Measurements from ENCODE around the gene ENTPD6.

ENTPD6 gene

GRCh38 chr20:25191051-25191450 lies 4.5 kb upstream of the ENTPD6 start:
- H3K4me1 ChIP-seq (ENCODE audit: control insufficient read depth, insufficient read depth, low read length, poor library complexity, severe bottlenecking) = no peaks in the 10 kb centered on the region
- H3K36me3 ChIP-seq (ENCODE audit: control insufficient read depth, insufficient read depth, low read length) = no peaks in the 10 kb centered on the region
- H3K9me3 ChIP-seq (ENCODE audit: control insufficient read depth, low read length) = peaks cover 4% of the 10 kb centered on the region
- 86 to 100% methylated on average over 1 of the region's 1 CpG for WGBS, 2 experiments (ENCODE audit: insufficient coverage in 2 of 2)
- no peak overlapping the region for H3K4me3 ChIP-seq (ENCODE audit: extremely low read depth, insufficient read depth, low read length, poor library complexity, severe bottlenecking)
- H3K27ac ChIP-seq (ENCODE audit: low read depth, low read length, severe bottlenecking) = no peak overlapping the region

DNA sequence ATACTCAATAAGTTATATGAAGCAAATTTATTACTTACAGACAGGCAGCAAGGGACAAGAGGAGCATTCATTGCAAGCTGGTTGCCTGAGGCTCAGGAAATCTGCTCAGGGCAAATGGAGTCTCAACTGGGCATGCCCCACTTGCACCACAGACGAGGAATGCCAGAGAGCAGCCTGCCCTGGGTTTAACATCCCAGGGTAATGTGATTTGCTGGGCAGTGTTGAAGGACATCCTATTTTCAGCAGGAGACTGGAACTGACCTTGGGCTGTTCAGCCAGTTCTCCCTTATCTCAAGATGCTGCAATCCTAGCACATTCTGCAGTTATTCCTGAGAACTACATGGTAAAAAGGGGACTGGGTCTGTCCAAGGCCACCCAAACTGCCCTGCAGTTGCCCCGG lies 3.8 kb upstream of the ENTPD6 start:
- WGBS, 2 experiments (ENCODE audit: insufficient coverage in 2 of 2) = 85 to 90% methylated on average over 2 of the region's 2 CpGs
- Histone ChIP-seq H3K9me3 (ENCODE audit: control insufficient read depth, low read length) (peaks cover under 1% of the 10 kb centered on the region), H3K4me1 (ENCODE audit: control insufficient read depth, insufficient read depth, low read length, poor library complexity, severe bottlenecking) (no peaks in the 10 kb centered on the region), H3K27ac (ENCODE audit: low read depth, low read length, severe bottlenecking) (no peak overlapping the region), H3K4me3 (ENCODE audit: extremely low read depth, insufficient read depth, low read length, poor library complexity, severe bottlenecking) (no peak overlapping the region), H3K36me3 (ENCODE audit: control insufficient read depth, insufficient read depth, low read length) (no peaks in the 10 kb centered on the region)

DNA sequence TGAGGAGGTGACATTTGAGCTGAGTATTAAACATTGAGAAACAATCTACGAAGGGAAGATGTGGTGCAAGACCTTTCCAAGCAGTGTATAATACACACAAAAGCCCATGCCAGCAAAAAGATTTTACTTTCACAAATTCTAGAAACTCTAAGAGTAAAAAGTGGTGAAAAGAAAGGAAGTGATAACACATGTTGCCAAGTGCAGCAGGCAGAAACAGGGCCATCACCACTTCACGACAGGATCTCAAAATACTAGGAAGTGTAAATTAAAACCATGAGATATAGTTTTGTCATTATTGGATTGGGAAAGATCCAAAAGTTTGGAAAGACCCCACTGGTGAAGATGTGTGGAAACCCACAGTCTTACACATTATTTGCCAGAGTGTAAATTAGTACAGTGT lies 1.7 kb upstream of the ENTPD6 start:
- H3K36me3 ChIP-seq (ENCODE audit: control insufficient read depth, insufficient read depth, low read length) = peaks cover 10% of the 10 kb centered on the region
- no peak overlapping the region for H3K4me3 ChIP-seq (ENCODE audit: extremely low read depth, insufficient read depth, low read length, poor library complexity, severe bottlenecking)
- no peaks in the 10 kb centered on the region for H3K4me1 ChIP-seq (ENCODE audit: control insufficient read depth, insufficient read depth, low read length, poor library complexity, severe bottlenecking)
- 100% methylated on average over 1 of the region's 2 CpGs for WGBS, 2 experiments (ENCODE audit: insufficient coverage in 2 of 2)
- no peaks in the 10 kb centered on the region for H3K9me3 ChIP-seq (ENCODE audit: control insufficient read depth, low read length)
- H3K27ac ChIP-seq (ENCODE audit: low read depth, low read length, severe bottlenecking) = no peak overlapping the region

DNA sequence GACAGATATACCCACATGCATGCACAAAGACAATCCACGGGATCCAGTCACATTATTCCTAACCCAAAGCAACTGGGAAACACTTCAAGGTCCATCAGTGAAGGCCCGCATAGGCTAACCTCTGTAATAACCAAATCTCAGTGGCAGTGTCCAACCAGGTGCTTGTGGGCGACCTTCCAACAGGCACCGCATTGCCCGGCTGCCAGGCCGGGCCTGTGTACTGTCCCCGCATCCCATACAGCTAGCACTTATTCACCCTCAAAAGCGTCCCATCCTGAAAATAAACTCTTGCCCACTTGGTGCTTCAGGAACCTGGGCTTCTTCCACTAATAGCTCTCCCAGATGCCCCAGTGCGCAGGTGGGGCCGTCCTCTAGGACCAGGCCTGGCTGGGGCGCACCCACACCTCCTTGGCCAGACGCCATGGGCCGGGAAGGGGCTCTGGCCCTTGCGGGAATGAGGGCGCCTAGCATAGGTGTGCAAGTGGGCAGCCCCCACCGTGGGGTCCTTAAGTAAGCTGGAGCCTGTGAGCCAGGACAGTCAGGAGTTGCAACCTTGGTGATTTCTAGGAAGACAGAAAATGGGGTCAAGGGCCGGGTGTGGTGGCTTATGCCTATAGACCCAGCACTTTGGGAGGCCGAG lies 1.1 kb upstream of the ENTPD6 start:
- WGBS, 2 experiments (ENCODE audit: insufficient coverage in 2 of 2) = 93 to 96% methylated on average over 14 to 18 of the region's 18 CpGs
- H3K4me1 ChIP-seq (ENCODE audit: control insufficient read depth, insufficient read depth, low read length, poor library complexity, severe bottlenecking) = no peaks in the 10 kb centered on the region
- H3K36me3 ChIP-seq (ENCODE audit: control insufficient read depth, insufficient read depth, low read length) = peaks cover 10% of the 10 kb centered on the region
- H3K9me3 ChIP-seq (ENCODE audit: control insufficient read depth, low read length) = no peaks in the 10 kb centered on the region
- no peak overlapping the region for H3K27ac ChIP-seq (ENCODE audit: low read depth, low read length, severe bottlenecking)
- H3K4me3 ChIP-seq (ENCODE audit: extremely low read depth, insufficient read depth, low read length, poor library complexity, severe bottlenecking) = no peak overlapping the region

DNA sequence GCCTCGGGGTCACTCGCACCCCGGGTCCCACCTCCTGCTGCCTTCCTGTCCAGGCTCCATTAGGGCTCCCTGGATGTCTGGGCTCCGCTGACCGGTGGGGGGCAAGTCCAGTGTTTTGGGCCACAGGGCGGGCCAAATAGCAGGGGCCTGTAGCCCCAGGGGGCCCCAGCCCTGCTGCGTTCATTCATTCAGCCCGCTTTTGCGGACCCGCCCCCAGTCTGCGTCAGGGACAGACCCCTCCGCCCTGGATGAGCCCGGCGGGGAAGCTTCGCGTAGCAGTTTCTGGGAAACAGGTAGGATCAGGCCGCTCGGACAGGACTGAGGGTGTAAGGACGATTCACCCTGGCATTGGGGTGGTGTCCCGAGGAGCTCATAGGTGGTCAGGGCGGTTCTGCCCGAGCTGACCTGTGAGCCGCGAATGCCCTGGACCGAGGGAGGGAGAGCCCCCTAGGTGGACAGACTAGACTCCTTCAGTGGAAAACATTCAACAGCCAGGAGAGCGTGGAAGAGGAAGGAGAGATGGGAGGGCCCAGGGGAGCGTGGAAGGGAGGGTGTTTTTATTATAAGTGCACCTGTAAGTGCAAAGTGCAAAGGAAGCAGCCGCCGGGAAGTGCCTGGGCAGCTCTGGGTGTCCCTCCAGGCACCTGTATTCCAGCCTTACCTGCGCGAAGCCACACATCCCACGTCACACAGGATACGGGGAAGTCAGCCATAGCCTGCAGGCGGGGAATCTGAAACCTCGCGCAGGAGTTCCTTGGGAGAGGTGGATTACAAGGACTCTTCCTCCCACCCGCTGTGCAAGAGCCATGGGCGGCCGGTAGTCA lies 662 bp downstream of the ENTPD6 start:
- H3K27ac ChIP-seq (ENCODE audit: low read depth, low read length, severe bottlenecking) = peak overlapping the region; percentile 23
- WGBS, 2 experiments (ENCODE audit: insufficient coverage in 2 of 2) = 1 to 4% methylated on average over 28 to 37 of the region's 39 CpGs
- H3K36me3 ChIP-seq (ENCODE audit: control insufficient read depth, insufficient read depth, low read length) = peaks cover 10% of the 10 kb centered on the region
- no peaks in the 10 kb centered on the region for H3K4me1 ChIP-seq (ENCODE audit: control insufficient read depth, insufficient read depth, low read length, poor library complexity, severe bottlenecking)
- H3K9me3 ChIP-seq (ENCODE audit: control insufficient read depth, low read length) = no peaks in the 10 kb centered on the region
- H3K4me3 ChIP-seq (ENCODE audit: extremely low read depth, insufficient read depth, low read length, poor library complexity, severe bottlenecking) = peak overlapping the region; percentile 91

- 32 to 33% methylated on average over 6 to 9 of the region's 9 CpGs for WGBS, 2 experiments (ENCODE audit: insufficient coverage in 2 of 2)
- Histone ChIP-seq H3K27ac (ENCODE audit: low read depth, low read length, severe bottlenecking) (no peak overlapping the region), H3K9me3 (ENCODE audit: control insufficient read depth, low read length) (no peaks in the 10 kb centered on the region), H3K4me3 (ENCODE audit: extremely low read depth, insufficient read depth, low read length, poor library complexity, severe bottlenecking) (peak overlapping the region; percentile 91), H3K4me1 (ENCODE audit: control insufficient read depth, insufficient read depth, low read length, poor library complexity, severe bottlenecking) (no peaks in the 10 kb centered on the region), H3K36me3 (ENCODE audit: control insufficient read depth, insufficient read depth, low read length) (peaks cover 10% of the 10 kb centered on the region)
Observed at GRCh38 chr20:25196786-25197120, 1.2 kb downstream of the ENTPD6 start.

DNA sequence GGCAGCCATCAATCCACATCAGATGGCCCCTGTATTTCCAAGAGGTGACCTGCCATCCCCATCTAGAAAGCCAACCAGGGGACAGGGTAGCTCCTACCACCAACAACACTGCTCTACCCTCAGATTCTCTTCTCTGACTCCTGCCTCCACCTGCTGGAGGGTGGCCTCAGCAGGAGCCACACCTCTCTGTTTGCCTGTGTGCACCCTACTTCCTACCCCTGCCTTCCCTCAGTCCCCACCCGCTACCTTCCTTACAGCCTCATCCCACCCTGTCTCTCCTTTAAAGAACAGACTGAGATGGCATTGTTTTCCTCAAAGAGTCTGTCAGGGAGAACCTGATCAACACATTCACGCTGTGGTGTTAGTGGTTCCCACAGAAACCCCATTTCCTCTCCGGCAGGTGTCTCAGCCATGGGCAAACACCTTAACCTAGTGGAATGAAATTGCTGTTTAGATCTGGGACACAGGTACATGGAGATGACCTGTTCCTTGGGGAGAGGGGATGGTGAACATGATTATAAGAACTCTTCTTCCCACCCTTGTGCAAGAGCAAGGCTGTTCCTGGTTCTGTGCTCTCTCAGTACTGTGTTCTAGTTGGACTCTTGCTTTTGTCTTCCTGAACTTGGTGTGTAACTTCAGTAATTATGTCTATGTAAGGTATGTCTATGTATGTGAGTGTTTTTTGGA lies 1.8 kb downstream of the ENTPD6 start:
- Histone ChIP-seq H3K27ac (ENCODE audit: low read depth, low read length, severe bottlenecking) (no peak overlapping the region), H3K36me3 (ENCODE audit: control insufficient read depth, insufficient read depth, low read length) (peaks cover 10% of the 10 kb centered on the region), H3K4me1 (ENCODE audit: control insufficient read depth, insufficient read depth, low read length, poor library complexity, severe bottlenecking) (no peaks in the 10 kb centered on the region), H3K9me3 (ENCODE audit: control insufficient read depth, low read length) (no peaks in the 10 kb centered on the region), H3K4me3 (ENCODE audit: extremely low read depth, insufficient read depth, low read length, poor library complexity, severe bottlenecking) (no peak overlapping the region)
- 87 to 96% methylated on average over 3 of the region's 3 CpGs for WGBS, 2 experiments (ENCODE audit: insufficient coverage in 2 of 2)

- Histone ChIP-seq H3K4me3 (ENCODE audit: extremely low read depth, insufficient read depth, low read length, poor library complexity, severe bottlenecking) (no peak overlapping the region), H3K36me3 (ENCODE audit: control insufficient read depth, insufficient read depth, low read length) (peaks cover 10% of the 10 kb centered on the region), H3K9me3 (ENCODE audit: control insufficient read depth, low read length) (no peaks in the 10 kb centered on the region), H3K27ac (ENCODE audit: low read depth, low read length, severe bottlenecking) (no peak overlapping the region), H3K4me1 (ENCODE audit: control insufficient read depth, insufficient read depth, low read length, poor library complexity, severe bottlenecking) (no peaks in the 10 kb centered on the region)
- 77 to 100% methylated on average over 3 of the region's 3 CpGs for WGBS, 2 experiments (ENCODE audit: insufficient coverage in 2 of 2)
Observed at GRCh38 chr20:25197870-25198190, 2.3 kb downstream of the ENTPD6 start.

DNA sequence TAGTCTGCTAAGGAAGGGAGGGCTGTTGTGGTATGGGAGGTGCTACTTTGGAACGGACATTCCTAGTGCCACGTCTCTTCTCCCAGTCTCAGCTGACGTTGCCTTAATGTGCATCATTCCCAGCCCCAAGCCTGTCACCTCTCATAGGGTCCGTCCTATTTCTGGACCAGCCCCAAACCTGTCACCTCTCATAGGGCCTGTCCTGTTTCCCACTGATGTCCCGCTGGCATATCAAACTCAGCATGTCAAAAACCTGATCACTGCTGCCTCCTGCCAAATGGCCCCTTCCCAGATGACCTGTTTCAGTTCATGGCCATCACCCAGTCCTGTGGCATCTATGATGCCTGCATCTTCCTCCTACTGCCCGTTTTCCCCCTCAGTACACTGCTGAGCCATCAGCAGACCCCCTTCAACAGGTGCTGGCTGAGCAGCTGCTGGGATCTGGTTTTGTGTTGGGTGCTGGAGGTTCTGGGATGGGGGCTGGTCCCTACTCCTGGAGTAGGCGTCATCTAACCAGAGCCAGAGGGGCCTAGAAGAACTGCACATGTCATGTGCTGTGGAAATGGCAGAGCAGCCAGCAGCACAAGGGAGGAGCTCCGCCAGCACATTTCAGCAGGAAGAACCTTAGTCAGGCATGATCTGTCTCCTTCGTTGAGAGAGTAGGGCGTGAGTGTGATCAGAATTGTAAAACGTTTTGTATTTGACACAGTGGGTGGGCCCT lies 3.3 kb downstream of the ENTPD6 start:
- H3K4me1 ChIP-seq (ENCODE audit: control insufficient read depth, insufficient read depth, low read length, poor library complexity, severe bottlenecking) = no peaks in the 10 kb centered on the region
- H3K4me3 ChIP-seq (ENCODE audit: extremely low read depth, insufficient read depth, low read length, poor library complexity, severe bottlenecking) = no peak overlapping the region
- H3K27ac ChIP-seq (ENCODE audit: low read depth, low read length, severe bottlenecking) = no peak overlapping the region
- no peaks in the 10 kb centered on the region for H3K9me3 ChIP-seq (ENCODE audit: control insufficient read depth, low read length)
- H3K36me3 ChIP-seq (ENCODE audit: control insufficient read depth, insufficient read depth, low read length) = peaks cover 10% of the 10 kb centered on the region
- WGBS, 2 experiments (ENCODE audit: insufficient coverage in 2 of 2) = 65 to 82% methylated on average over 6 to 8 of the region's 11 CpGs

GRCh38 chr20:25199473-25200260 lies 4.2 kb downstream of the ENTPD6 start:
- H3K4me3 ChIP-seq (ENCODE audit: extremely low read depth, insufficient read depth, low read length, poor library complexity, severe bottlenecking) = no peak overlapping the region

More at GRCh38 chr20:25199473-25200260, 4.2 kb downstream of the ENTPD6 start:
- Histone ChIP-seq H3K36me3 (ENCODE audit: control insufficient read depth, insufficient read depth, low read length) (peaks cover 10% of the 10 kb centered on the region), H3K27ac (ENCODE audit: low read depth, low read length, severe bottlenecking) (no peak overlapping the region), H3K4me1 (ENCODE audit: control insufficient read depth, insufficient read depth, low read length, poor library complexity, severe bottlenecking) (no peaks in the 10 kb centered on the region), H3K9me3 (ENCODE audit: control insufficient read depth, low read length) (no peaks in the 10 kb centered on the region)
- WGBS, 2 experiments (ENCODE audit: insufficient coverage in 2 of 2) = 88 to 90% methylated on average over 1 of the region's 5 CpGs
